ENCODE results near the gene MAF.

GRCh38 chr16:79573884-79574283, 26.7 kb downstream of the MAF start:
- no peak for TF ChIP-seq EZH2 (IDR thresholded peaks at IDR 0.05)
- TF ChIP-seq POLR2AphosphoS5 (IDR thresholded peaks at IDR 0.05; ENCODE audit: borderline replicate concordance, low read depth, low read length): no peak

Measured in SK-N-MC (cell line).